ENCODE measurements around the gene NRG3. TPM values are rescaled to one million over a fixed set of nuclear protein-coding genes. Genes with fewer than 3 reads are reported as not detected.

The NRG3 gene
- total and polyA plus RNA-seq, 2 donors (not counting 1 experiment from before 2014, with no cell fraction given): 0.06 TPM; not detected in 1

DNA sequence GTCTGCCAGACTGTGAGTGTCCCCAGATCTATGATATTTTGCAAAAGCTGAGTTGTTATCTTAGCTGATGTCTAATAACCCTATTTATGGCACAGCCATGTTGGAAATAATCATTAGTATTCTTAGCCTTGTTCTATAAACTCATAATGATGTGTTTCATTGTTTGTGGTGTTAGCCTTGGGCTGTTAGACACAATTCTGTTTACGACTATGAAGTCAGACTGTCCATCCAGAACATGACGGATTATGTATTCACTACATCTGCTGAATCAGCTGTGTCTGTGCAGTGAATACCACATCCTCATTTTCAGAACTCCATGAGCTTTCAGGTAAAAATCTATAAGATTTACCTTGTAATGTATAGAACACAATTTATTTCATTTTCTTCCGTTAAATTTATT, 577.1 kb downstream of the NRG3 start:
- ATAC-seq (ENCODE audit: low read depth): no peak
- H3K4me2 ChIP-seq (replicated peaks; ENCODE audit: low read depth, low read length, poor library complexity, severe bottlenecking): no peak overlapping the region
- ChIA-PET CTCF (no interaction called here), POLR2A (no interaction called here)
- Mint-ChIP-seq H3K4me1 (no peaks in the 10 kb centered on the region), H3K27me3 (no peaks in the 10 kb centered on the region), H3K4me3 (no peak overlapping the region), H3K9me3 (ENCODE audit: insufficient read depth) (peaks cover 2% of the 10 kb centered on the region), H3K27ac (no peak overlapping the region)
- WGBS (ENCODE audit: insufficient coverage): 80% methylated on average over 2 of the region's 3 CpGs
- H2AFZ ChIP-seq (ENCODE audit: insufficient read depth, low read depth, low read length, poor library complexity, severe bottlenecking): no peak overlapping the region
- intact Hi-C loops (cut with micrococcal nuclease): no loop called here
- DNase-seq: no peak
- no peaks in the 10 kb centered on the region for H3K4me1 ChIP-seq (ENCODE audit: control insufficient read depth in 2 of 2, insufficient read depth in 2 of 2, low read length in 2 of 2)
- peaks cover 0 to 3% (median 0%) of the 10 kb centered on the region in 3 donors for H3K9me3 ChIP-seq (ENCODE audit: control extremely low read depth in 1 of 3, control insufficient read depth in 2 of 3, insufficient read depth in 1 of 3, low read length in 2 of 3)
- H3K9ac ChIP-seq (ENCODE audit: low read length): no peak overlapping the region
- no peak overlapping the region for H3K4me3 ChIP-seq (ENCODE audit: control extremely low read depth in 1 of 5, extremely low read depth in 1 of 5, insufficient read depth in 1 of 5, low read depth in 2 of 5, low read length in 4 of 5)
- no peaks in the 10 kb centered on the region for H3K27me3 ChIP-seq (replicated peaks in 1 of 4; ENCODE audit: control extremely low read depth in 1 of 4, control insufficient read depth in 3 of 4, insufficient read depth in 4 of 4, low read length in 3 of 4)
- no peak for TF ChIP-seq EZH2 (IDR thresholded peaks at IDR 0.05; ENCODE audit: borderline replicate concordance, insufficient read depth, low read depth, low read length, poor library complexity, severe bottlenecking)
- TF ChIP-seq, protein P1, sequence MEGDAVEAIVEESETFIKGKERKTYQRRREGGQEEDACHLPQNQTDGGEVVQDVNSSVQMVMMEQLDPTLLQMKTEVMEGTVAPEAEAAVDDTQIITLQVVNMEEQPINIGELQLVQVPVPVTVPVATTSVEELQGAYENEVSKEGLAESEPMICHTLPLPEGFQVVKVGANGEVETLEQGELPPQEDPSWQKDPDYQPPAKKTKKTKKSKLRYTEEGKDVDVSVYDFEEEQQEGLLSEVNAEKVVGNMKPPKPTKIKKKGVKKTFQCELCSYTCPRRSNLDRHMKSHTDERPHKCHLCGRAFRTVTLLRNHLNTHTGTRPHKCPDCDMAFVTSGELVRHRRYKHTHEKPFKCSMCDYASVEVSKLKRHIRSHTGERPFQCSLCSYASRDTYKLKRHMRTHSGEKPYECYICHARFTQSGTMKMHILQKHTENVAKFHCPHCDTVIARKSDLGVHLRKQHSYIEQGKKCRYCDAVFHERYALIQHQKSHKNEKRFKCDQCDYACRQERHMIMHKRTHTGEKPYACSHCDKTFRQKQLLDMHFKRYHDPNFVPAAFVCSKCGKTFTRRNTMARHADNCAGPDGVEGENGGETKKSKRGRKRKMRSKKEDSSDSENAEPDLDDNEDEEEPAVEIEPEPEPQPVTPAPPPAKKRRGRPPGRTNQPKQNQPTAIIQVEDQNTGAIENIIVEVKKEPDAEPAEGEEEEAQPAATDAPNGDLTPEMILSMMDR (IDR thresholded peaks at IDR 0.05): no peak
- no peaks in the 10 kb centered on the region for H3K36me3 ChIP-seq (replicated peaks in 1 of 2; ENCODE audit: control extremely low read depth in 1 of 2, control insufficient read depth in 1 of 2, extremely low read depth in 1 of 2, insufficient read depth in 2 of 2, low read length in 1 of 2)
- H3K27ac ChIP-seq (ENCODE audit: low read length in 2 of 2): no peak overlapping the region
- no peaks in the 10 kb centered on the region for H4K20me1 ChIP-seq (ENCODE audit: control insufficient read depth, insufficient read depth, low read length, poor library complexity, severe bottlenecking)
- no peaks in the 10 kb centered on the region for H3K79me2 ChIP-seq (ENCODE audit: control insufficient read depth, insufficient read depth, low read length)

DNA sequence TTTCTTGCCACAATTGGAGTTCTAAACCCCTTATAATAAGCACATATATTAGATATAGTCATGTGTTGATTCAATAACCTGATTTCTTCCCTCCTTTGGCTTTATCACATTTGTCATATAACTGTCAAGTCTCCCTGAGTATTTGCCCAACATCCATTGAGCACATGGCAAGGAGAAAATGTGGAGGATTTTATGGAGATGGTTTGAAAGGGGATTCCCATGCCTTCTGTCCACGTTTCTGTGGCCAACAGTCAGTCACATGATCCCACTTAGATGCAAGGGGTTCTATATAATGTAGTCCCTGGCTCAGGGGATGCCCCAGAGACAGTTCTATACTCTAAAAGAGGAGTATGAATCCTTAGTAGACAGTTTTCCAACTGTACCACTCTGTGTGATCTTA, 577.7 kb downstream of the NRG3 start:
- intact Hi-C loops (cut with micrococcal nuclease): no loop called here
- Histone ChIP-seq H4K20me1 (ENCODE audit: control insufficient read depth, insufficient read depth, low read length, poor library complexity, severe bottlenecking) (no peaks in the 10 kb centered on the region), H3K4me3 (ENCODE audit: control extremely low read depth in 1 of 5, extremely low read depth in 1 of 5, insufficient read depth in 1 of 5, low read depth in 2 of 5, low read length in 4 of 5) (no peak overlapping the region), H2AFZ (ENCODE audit: insufficient read depth, low read depth, low read length, poor library complexity, severe bottlenecking) (no peak overlapping the region), H3K4me2 (replicated peaks; ENCODE audit: low read depth, low read length, poor library complexity, severe bottlenecking) (no peak overlapping the region), H3K27me3 (replicated peaks in 1 of 4; ENCODE audit: control extremely low read depth in 1 of 4, control insufficient read depth in 3 of 4, insufficient read depth in 4 of 4, low read length in 3 of 4) (no peaks in the 10 kb centered on the region), H3K79me2 (ENCODE audit: control insufficient read depth, insufficient read depth, low read length) (no peaks in the 10 kb centered on the region), H3K27ac (ENCODE audit: low read length in 2 of 2) (no peak overlapping the region), H3K36me3 (replicated peaks in 1 of 2; ENCODE audit: control extremely low read depth in 1 of 2, control insufficient read depth in 1 of 2, extremely low read depth in 1 of 2, insufficient read depth in 2 of 2, low read length in 1 of 2) (no peaks in the 10 kb centered on the region), H3K4me1 (ENCODE audit: control insufficient read depth in 2 of 2, insufficient read depth in 2 of 2, low read length in 2 of 2) (no peaks in the 10 kb centered on the region), H3K9me3 (ENCODE audit: control extremely low read depth in 1 of 3, control insufficient read depth in 2 of 3, insufficient read depth in 1 of 3, low read length in 2 of 3) (peaks cover 0 to 3% (median 0%) of the 10 kb centered on the region in 3 donors), H3K9ac (ENCODE audit: low read length) (no peak overlapping the region)
- ATAC-seq (ENCODE audit: low read depth) (no peak), DNase-seq (no peak)
- Mint-ChIP-seq H3K4me3 (no peak overlapping the region), H3K27ac (no peak overlapping the region), H3K9me3 (ENCODE audit: insufficient read depth) (peaks cover 2% of the 10 kb centered on the region), H3K4me1 (no peaks in the 10 kb centered on the region), H3K27me3 (no peaks in the 10 kb centered on the region)
- ChIA-PET CTCF (no interaction called here), POLR2A (no interaction called here)
- no CpG with 5 or more reads among the region's 1 CpG for WGBS (ENCODE audit: insufficient coverage)
- TF ChIP-seq EZH2 (IDR thresholded peaks at IDR 0.05; ENCODE audit: borderline replicate concordance, insufficient read depth, low read depth, low read length, poor library complexity, severe bottlenecking): no peak
- TF ChIP-seq, protein P1 (IDR thresholded peaks at IDR 0.05): no peak
